T-helper 9 cell (primary cell): Measurements from ENCODE around the gene APOA1.

ENCODE experiments used
- DNase-seq: peaks from one replicate; pipeline ENCODE4 v3.0.0-alpha.2; 2020

The APOA1 gene

DNA sequence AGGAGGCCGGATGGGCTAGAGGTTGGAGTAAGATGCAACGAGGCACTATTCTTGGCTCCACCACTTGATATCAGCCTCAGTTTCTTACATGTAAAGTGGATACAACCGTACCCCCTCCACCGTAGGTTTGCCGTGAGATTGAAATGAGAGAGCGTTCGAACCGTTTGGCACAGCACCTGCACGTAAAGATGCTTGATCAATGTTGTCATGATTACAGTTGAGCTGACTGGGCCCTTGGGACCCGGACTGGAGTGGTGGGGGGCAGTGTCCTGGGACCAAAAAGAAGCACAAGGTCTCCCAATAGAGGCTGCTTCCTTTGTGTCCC lies 4.0 kb downstream of the APOA1 start:
- DNase-seq = no peak

DNA sequence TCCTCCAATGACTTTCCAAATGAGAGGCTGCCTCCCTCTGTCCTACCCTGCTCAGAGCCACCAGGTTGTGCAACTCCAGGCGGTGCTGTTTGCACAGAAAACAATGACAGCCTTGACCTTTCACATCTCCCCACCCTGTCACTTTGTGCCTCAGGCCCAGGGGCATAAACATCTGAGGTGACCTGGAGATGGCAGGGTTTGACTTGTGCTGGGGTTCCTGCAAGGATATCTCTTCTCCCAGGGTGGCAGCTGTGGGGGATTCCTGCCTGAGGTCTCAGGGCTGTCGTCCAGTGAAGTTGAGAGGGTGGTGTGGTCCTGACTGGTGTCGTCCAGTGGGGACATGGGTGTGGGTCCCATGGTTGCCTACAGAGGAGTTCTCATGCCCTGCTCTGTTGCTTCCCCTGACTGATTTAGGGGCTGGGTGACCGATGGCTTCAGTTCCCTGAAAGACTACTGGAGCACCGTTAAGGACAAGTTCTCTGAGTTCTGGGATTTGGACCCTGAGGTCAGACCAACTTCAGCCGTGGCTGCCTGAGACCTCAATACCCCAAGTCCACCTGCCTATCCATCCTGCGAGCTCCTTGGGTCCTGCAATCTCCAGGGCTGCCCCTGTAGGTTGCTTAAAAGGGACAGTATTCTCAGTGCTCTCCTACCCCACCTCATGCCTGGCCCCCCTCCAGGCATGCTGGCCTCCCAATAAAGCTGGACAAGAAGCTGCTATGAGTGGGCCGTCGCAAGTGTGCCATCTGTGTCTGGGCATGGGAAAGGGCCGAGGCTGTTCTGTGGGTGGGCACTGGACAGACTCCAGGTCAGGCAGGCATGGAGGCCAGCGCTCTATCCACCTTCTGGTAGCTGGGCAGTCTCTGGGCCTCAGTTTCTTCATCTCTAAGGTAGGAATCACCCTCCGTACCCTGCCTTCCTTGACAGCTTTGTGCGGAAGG lies 4.8 kb downstream of the APOA1 start:
- DNase-seq = no peak

DNA sequence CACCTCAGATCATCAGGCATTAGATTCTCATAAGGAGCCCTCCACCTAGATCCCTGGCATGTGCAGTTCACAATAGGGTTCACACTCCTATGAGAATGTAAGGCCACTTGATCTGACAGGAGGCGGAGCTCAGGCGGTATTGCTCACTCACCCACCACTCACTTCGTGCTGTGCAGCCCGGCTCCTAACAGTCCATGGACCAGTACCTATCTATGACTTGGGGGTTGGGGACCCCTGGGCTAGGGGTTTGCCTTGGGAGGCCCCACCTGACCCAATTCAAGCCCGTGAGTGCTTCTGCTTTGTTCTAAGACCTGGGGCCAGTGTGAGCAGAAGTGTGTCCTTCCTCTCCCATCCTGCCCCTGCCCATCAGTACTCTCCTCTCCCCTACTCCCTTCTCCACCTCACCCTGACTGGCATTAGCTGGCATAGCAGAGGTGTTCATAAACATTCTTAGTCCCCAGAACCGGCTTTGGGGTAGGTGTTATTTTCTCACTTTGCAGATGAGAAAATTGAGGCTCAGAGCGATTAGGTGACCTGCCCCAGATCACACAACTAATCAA lies 5.6 kb downstream of the APOA1 start:
- no peak for DNase-seq

DNA sequence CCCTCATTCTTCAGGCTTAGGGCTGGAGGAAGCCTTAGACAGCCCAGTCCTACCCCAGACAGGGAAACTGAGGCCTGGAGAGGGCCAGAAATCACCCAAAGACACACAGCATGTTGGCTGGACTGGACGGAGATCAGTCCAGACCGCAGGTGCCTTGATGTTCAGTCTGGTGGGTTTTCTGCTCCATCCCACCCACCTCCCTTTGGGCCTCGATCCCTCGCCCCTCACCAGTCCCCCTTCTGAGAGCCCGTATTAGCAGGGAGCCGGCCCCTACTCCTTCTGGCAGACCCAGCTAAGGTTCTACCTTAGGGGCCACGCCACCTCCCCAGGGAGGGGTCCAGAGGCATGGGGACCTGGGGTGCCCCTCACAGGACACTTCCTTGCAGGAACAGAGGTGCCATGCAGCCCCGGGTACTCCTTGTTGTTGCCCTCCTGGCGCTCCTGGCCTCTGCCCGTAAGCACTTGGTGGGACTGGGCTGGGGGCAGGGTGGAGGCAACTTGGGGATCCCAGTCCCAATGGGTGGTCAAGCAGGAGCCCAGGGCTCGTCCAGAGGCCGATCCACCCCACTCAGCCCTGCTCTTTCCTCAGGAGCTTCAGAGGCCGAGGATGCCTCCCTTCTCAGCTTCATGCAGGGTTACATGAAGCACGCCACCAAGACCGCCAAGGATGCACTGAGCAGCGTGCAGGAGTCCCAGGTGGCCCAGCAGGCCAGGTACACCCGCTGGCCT lies 7.1 kb downstream of the APOA1 start:
- no peak for DNase-seq

DNA sequence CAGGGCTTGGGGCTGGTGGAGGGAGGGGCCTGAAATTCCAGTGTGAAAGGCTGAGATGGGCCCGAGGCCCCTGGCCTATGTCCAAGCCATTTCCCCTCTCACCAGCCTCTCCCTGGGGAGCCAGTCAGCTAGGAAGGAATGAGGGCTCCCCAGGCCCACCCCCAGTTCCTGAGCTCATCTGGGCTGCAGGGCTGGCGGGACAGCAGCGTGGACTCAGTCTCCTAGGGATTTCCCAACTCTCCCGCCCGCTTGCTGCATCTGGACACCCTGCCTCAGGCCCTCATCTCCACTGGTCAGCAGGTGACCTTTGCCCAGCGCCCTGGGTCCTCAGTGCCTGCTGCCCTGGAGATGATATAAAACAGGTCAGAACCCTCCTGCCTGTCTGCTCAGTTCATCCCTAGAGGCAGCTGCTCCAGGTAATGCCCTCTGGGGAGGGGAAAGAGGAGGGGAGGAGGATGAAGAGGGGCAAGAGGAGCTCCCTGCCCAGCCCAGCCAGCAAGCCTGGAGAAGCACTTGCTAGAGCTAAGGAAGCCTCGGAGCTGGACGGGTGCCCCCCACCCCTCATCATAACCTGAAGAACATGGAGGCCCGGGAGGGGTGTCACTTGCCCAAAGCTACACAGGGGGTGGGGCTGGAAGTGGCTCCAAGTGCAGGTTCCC lies 7.8 kb downstream of the APOA1 start, which contains the start of gene APOC3:
Gene APOC3 (plus strand): TSS at position 383 of the 659 bp plus-strand sequence. CDS start 676 bp downstream, outside the sequence.
- DNase-seq = no peak

DNA sequence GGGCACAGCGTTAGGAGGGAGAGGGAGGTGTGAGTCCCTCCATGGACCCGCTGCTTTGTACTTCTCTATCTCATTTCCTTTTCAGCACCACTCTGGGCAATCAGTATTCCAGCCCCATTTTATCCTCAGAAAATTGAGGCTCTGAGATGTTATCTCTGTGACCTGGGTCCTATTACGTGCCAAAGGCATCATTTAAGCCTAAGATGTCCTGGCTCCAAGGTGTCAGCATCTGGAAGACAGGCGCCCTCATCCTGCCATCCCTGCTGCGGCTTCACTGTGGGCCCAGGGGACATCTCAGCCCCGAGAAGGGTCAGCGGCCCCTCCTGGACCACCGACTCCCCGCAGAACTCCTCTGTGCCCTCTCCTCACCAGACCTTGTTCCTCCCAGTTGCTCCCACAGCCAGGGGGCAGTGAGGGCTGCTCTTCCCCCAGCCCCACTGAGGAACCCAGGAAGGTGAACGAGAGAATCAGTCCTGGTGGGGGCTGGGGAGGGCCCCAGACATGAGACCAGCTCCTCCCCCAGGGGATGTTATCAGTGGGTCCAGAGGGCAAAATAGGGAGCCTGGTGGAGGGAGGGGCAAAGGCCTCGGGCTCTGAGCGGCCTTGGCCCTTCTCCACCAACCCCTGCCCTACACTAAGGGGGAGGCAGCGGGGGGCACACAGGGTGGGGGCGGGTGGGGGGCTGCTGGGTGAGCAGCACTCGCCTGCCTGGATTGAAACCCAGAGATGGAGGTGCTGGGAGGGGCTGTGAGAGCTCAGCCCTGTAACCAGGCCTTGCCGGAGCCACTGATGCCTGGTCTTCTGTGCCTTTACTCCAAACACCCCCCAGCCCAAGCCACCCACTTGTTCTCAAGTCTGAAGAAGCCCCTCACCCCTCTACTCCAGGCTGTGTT lies 8.5 kb downstream of the APOA1 start:
- no peak for DNase-seq

DNA sequence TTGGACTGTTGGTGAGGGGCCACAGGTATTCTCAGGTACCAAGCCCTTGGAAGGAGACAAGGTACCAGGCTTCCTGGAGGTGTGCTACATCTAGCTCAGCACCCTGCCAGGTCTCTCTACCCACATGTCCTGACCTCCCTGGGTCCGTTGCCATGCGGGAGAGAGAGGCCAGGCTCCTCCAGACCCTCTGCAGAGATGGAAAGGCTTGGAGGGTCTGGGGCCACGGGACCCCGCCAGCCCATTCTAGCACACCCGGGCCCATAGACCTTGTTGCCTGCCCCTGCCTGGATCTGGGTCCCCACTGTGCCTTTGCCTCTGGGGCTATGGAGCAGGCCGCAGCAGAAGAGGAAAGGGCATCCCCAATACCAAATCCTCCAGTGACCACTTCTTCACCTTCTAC lies 10.0 kb downstream of the APOA1 start:
- DNase-seq = no peak

DNA sequence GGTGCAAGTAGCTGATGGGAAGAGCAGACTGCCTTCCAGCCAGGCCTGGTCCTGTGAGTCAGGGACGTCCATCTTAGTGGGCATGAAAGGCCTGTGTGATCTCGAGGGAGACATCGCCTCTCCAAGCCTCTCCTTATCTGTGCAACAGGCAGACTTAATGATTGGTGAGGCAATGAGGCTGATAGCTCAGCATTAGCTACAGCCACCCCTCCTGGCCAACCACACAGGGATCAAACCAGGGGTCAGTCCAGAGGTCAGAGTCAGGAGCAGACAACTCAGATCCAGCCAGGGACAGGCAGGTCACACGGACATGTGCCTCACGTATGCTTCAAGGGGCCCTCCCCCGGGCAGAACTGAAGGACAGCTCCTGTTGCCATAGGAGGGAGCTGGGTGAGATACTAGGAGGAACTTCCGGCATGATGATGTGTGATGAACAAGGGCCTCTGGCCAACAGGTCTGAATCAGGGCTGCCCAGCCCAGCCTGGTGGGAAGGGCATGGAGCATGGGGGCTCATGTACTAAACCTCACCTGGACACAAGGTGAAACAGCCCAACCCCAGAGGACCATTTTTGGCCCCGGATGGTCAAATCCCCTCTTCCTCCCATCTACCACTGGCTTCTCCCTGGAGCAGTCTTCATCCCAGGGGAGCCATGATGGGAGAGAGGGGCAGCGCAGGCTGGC lies 10.5 kb downstream of the APOA1 start:
- no peak for DNase-seq

DNA sequence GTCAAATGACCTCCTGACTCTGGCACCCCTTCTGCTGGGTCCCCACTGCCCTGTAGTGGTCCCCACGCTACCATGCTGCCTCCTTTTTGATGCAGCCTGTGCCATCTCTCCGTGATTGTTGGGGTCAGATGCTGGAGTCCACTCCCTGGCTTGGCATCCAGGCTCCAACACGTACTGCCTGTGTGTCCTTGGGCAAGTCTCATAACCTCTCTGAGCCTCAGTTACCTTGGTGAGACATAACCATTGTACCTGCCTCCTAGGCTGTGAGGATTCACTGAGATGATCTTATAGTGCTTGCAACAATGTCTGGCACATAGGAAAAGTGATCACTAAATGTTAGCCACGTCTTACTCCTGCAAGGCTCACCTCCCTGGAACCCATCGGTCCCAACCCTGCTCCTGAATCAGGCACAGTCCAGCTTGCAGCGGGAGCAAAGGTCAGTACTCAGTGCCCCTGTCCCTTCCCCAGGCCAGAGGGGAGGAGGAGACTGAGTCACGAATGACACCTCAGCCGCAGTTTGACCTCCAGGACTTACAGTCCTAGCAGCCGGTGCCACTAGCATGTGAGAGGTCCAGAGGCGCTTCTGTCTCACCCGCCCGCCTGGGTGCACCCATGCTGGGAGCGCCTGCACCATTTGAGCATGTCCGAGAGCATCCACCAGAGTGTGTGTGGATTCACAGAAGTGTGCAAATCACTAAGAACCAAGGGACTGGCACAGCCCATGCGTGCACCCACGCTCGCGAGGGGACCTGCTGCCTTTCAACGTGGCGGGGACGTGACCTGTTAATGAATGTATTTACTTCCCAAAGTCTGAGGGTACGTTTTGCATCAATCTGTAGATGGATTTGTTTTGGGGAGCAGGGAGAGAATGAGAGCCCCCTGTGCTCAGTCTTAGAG lies 11.3 kb downstream of the APOA1 start:
- no peak for DNase-seq

DNA sequence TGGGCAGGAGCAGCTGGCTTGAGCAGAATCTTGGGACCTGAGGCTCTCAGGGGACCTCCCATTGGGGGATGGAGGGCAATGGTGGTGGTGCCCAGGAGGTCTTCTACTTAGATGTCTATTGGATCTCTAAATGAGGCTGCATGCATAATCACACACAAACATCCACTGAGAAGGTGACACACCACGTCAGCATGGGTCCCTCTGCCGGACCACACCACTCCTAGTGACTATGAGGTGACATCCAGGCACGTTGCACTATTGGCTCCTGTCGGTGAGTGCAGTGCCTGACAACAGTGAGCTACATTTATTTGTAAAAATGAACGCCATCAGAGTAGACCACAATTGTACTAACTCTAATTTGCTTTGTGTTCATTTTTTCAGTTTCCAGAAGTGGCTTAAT lies 12.0 kb downstream of the APOA1 start:
- no peak for DNase-seq

DNA sequence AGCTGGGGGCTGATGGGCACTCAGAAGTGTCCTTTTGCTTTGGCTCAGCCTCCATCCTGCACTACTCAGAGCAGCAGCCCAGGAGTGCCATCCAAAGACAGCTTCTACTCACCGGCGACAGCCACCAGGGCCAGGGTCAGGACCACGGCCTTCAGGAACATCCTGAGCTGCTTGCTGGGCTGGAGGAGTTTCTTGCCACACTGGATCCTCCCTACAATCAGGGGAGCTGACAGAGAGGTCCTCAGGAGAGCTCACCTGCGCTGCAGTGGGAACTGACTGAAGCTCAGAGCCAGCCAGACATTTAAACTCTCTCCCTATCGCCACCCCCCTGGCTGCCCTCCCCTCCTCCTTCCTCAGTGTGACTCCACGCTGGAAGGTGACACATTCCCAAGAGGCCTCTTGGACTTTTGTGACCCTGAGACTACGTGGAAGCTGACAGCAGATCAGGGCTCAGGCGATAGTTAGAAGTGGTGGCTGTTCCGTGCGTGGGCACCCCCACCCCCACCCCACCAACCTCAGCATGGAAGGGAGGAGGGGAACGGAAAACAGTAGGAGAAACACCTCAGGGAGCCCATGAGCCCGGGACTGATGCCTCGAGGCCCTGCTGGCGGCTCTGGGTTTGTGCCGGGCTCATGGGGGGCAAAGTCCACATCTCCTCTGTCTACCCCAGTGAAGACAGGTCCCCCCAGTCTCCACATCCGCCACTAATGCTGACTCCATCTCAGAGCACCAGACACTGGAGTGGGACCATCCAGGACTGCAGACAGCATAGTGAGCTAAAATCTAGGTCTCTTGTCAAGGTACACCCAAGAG lies 14.2 kb downstream of the APOA1 start, which contains the start of gene APOA4:
Gene APOA4 (minus strand): TSS at position 274 of the 813 bp plus-strand sequence. CDS start 113 bp downstream, at position 161.
- DNase-seq = no peak

DNA sequence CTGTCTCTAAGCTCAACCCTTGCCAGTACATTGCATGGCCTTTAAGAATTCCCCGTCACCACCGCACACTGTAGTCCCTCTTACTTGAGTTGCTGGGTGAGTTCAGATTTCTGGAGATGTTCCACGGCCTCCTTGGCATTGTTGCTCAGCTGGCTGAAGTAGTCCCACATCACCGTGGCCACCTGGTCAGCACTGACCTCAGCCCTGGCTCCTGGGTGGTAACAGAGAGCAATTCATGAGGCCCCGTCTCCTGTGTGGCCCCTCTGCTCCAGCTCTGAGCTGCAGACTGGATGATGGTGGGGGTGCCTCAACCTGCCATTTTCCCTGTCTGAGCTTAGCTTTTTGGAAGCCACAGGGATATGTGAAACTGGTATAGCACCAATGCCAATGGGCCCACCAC lies 14.8 kb downstream of the APOA1 start:
- DNase-seq = no peak

DNA sequence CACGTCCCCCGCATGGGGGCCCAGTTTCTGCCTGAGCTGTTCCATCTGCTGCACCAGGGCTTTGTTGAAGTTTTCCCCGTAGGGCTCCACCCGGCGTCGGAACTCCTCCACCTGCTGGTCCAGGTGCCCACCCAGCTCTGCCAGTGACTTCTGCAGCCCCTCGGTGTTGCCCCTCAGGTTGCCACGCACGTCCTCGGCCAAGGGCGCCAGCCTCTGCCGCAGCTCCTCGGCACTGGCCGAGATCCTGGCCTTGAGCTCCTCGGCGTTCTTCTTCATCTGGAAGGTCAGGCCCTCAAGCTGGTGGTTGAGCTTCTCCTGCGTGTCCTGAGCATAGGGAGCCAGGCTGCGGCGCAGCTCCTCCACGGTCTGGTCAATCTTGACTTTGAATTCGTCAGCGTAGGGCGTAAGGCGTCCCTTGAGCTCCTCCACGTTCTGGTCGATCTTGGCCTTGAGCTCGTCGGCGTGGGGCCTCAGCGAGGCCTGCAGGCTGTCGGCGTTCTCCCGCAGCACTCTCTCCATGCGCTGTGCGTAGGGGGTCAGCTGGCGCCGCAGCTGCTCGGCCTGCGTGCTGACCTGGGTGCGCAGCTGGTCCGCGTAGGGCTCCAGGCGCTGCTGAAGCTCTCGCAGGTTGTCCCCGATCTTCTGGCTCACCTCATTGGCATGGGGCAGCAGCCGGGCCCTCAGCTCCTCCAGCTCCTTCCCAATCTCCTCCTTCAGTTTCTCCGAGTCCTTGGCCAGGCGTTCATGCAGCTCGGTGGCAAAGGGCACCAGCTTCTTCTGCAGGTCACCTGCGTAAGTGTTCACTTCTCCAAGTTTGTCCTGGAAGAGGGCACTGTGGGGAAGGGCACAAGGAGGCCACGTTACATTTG lies 16.1 kb downstream of the APOA1 start:
- no peak for DNase-seq

DNA sequence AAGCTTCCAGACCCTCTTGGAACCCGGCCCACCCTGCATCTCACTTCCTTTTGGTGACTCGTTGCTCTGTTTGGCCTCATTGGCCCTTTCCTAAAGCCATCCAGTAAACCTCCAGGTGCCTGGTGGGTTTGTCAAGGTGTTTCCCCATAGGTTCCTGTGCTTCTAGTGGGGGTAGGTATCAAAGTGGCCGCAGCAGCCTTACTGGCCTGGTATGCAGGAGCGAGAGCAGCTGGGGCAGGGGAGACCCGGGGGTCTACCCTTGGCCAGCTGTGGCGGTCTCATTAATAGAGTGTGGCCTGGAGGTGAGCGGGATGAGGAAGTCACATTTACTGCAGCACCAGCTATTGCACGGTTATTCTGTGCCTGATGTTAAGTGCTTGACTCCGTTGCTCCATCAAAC lies 18.4 kb downstream of the APOA1 start:
- DNase-seq = no peak

DNA sequence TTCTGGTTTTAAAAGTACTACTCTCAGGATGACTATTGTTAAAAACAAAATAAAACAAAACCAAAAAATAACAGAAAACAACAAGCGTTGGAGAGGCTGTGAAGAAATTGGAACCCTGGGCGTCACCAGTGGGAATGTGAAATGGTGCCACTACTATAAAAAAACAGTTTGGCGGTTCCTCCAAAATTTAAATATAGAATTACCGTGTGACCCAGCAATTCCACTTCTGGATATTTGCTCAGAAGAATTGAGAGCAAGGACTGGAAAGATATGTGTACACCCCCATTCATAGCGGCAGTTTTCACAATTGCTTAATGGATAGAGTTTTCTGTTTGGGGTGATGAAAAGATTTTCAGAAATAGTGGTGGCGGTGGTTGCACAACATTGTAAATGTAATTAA lies 22.9 kb downstream of the APOA1 start:
- DNase-seq = no peak

DNA sequence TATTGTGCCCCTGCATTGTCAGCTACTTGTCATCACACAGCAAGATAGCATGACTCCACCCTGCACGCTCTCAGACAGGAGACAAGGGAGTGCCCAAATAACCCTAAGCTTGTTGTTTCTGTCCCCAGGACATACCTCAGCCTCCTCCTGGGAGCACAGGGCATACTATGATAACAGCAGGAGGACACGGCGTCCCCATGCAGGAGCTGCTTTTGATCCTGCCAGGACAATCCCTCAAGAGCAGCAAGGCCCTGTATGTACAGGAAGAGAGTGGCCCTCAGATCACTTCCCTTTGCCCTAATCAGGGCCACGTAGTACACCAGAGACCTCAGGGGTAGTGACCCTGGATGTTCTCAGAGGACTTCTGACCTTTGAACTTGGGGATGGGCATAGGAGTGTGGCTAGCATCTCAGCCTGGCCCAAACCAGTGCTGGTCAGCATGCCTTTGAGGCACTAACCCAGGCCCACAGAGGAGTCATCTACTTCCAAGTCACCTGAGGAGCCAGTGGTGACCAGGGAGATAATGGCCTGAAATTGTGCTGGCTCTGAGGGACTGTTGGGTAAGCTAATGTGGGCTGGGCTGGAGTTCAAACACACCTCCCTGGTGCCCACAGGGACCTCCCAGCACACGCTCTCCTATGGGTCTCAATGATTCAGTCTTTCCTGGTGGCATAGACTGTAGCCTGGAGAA lies 23.5 kb downstream of the APOA1 start:
- no peak for DNase-seq

DNA sequence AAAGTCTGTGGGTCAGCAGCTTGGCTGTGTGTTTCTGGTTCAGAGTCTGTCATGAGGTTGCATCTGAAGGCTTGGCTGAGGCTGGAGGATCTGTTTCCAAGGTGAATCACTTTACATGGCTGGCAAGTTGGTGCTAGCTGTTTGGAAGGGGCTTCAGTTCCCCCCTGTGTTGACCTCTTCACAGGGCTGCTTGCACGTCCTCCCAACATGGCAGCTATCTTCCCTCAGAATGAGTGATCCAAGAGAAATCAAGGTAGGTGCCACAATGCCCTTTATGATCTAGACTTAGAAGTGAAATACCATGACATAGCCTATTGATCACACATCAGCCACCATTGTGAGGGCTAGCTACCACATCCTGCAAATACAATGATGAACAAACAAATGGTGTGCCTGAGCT lies 24.3 kb downstream of the APOA1 start:
- DNase-seq = no peak

DNA sequence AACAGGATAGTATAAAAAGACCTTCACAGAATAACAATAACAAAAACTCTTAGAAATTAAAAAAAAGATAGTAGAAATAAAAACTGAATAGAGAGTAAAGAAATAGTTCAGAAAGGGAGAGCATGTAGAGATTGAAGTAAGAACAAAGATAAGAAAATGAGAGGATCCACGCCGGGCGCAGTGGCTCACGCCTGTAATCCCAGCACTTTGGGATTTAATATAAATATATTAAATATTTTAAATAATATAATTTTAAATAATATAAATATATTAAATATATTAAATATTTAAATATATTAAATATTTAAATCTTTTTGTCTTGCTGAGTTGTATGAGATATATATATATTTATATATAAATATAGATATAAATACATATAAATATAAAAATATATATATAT lies 25.3 kb downstream of the APOA1 start:
- DNase-seq = no peak
